NCI-H2196 (cell line): Measurements from ENCODE around the gene PKP4.

Experiments used
- DNase-seq: peaks from one replicate; lab custom pipeline; 2025; ENCODE audit not compliant: unreplicated experiment; lab: John Stamatoyannopoulos, UW

PKP4 gene

GRCh38 chr2:158533009-158533408 is 76.3 kb downstream of the PKP4 start:
- DNase-seq, result no peak

- DNase-seq, result peak; percentile 88
Measured at GRCh38 chr2:158539176-158540005, 82.6 kb downstream of the PKP4 start.

- no peak for DNase-seq
Measured at GRCh38 chr2:158542577-158542976, 85.8 kb downstream of the PKP4 start.

- no peak for DNase-seq
Measured at GRCh38 chr2:158543957-158544356, 87.2 kb downstream of the PKP4 start.

- no peak for DNase-seq
Measured at GRCh38 chr2:158544998-158545397, 88.2 kb downstream of the PKP4 start.

DNA sequence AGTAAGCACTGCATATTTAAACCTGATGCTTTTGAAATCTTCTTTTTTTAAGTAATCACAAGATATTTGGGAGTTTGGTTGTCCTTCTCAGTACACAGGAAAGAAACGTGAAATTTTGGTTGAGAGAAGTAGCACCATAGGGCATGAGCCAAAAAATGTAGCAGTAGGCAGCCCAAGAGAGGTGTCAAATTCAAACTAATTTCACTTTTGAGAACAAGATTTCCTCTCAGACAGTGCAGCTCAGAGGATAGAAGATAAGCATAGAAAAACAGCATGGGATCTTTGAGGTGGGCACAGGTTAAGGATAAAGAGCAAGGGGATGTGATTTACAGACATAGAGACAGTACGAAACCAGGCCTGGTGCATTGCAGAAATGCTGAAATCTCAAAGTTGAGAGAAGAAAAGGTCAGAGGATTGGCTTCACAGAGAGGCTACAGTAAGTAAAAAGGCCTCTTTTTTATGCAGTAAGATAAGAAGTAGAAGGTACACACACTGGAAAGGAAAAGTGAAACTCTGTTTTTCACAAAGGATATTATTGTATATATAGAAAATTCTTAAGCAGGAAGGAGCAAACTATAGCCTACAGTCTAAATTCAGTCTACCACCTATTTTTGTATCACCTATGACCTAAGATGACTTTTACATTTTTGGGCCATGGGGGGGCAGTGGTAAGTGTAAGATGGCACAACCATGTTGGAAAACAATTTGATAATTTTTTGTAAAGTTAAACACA is 89.8 kb downstream of the PKP4 start:
- DNase-seq, result no peak

DNA sequence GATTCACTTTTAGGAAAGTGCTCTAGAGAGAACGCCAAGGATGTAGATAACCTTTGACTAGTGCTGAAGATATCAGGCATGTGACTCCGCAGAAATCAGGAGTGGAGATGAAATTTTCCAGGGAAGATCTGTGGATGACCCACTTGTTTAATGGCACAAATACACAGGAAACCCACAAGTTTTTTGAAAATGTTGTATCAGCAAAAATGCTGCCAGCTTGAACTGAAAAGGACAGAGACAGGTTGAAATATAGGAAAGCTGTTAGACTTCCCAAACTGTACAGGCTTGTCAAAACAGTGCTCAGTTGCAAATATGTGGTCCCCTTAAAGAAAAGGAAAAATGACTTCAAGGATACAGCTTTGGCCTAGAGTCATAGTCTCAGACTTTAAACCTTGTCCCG is 96.5 kb downstream of the PKP4 start:
- no peak for DNase-seq

- no peak for DNase-seq
Measured at GRCh38 chr2:158554996-158555395, 98.2 kb downstream of the PKP4 start.

DNA sequence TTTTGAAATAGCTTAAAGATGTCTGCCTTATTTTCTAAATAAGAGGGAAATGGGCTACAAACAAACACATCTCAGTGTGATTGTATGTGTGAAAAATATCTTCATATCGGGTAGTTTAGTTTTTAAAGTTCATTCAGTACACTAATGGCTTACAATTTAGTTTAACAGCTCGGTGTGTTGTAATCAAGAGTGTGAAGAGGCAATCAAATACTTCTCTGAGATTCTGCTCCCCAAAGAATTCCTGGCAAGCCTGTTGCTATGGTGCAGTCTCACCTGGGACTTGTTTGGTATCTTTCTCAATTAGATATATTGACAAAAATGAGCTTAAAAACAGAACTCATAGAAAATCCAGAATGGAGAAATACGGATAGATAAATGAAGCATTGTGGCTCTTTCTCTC is 99.4 kb downstream of the PKP4 start:
- no peak for DNase-seq

- no peak for DNase-seq
Measured at GRCh38 chr2:158557752-158558151, 101.0 kb downstream of the PKP4 start.

DNA sequence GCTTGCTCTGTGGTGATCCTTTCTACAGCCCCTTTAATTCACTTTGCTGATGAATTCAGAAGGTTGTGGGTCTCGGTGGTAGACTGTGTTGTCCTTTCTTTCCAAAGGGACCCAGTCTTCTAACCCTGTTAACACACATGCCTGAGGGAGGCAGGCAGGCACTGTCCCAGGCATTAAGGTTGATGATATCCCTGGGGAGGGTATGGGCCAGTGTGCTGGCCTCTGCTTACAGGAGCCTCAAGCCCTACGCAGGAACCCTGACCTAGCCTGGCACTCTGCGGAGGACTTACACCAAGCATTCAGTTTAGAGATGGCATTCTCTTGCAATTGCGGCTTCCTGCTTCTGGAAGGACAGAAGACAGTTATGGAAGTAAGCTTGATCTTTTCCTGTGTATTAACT is 102.5 kb downstream of the PKP4 start:
- no peak for DNase-seq

GRCh38 chr2:158560259-158560658 is 103.5 kb downstream of the PKP4 start:
- no peak for DNase-seq

GRCh38 chr2:158561054-158561453 is 104.3 kb downstream of the PKP4 start:
- no peak for DNase-seq

DNA sequence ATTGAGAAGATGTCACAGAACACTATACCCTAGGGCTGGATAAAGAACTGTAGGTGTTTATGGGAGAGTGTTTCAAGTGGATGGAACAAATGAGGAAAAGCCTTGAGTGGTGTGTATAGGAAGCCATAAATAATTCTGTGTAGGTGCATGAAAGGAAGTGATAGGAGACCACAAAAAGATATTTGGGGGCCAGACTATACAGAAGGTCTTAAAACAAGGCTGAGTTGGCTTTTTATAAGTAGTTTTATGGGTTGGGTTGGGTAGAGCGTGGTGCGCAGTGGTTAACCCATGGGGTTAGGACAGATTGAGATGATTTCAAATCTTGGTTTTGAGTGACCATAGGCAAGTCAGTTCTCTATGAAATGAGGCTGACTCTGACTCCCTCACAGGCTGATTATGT is 110.5 kb downstream of the PKP4 start:
- DNase-seq, result no peak

- no peak for DNase-seq
Measured at GRCh38 chr2:158569284-158569683, 112.5 kb downstream of the PKP4 start.

- DNase-seq, result no peak
Measured at GRCh38 chr2:158570869-158571268, 114.1 kb downstream of the PKP4 start.

DNA sequence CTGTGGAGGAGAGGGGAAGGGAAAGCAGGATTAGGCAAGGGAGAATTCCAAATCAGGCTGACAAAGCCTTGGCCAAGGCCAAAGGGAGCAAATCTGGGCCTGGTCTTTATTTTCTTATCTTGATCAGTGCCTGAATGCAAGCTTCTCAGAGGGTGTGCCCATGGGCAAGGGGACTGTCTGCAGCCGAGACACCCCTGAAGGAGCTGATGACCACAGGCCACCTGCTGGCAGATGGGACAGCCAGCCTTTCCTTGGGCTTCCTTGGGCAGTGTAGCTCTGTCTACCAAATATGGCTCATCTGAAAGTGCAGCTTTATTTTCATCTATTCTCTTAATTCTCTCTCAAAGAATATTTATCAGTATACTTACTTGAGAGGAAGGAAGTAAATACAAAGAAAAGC is 117.0 kb downstream of the PKP4 start:
- DNase-seq, result no peak

GRCh38 chr2:158575051-158575635 is 118.4 kb downstream of the PKP4 start:
- DNase-seq, result no peak

DNA sequence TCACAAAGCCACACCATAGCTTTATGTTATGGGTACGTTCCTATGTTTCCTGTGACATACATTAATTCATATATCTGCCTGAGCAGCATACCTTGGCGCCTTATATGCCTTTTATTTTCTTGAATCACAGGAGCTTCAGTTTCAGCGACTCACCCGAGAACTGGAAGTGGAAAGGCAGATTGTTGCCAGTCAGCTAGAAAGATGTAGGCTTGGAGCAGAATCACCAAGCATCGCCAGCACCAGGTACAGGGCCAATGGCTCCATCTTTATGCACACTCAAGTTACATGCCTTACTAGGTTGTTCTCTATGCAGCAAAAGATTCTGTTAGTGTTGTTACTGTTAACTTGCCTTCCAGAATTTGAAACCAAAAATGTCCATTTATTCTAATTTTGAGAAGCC is 120.4 kb downstream of the PKP4 start:
- DNase-seq, result no peak

GRCh38 chr2:158578703-158579330 is 122.1 kb downstream of the PKP4 start:
- no peak for DNase-seq

- no peak for DNase-seq
Measured at GRCh38 chr2:158579928-158580327, 123.2 kb downstream of the PKP4 start.

DNA sequence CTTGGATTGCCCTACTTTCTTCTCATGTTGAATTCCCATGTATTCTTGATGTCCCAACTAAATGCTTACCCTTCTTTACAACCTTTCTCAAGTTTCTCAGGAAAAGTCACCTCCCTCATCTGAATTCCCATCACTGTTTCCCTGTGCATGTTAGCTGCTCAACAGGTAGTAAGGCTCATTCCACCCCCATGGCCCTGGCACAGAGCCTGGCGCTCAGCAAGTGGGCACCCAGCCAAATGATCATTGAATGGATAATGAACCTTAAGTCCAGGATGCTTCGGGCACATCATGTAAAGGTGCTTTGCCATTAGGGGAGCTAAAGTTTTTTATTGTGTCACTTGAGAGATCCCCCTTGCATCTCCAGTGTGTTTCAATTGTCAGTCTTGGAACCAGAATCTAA is 124.0 kb downstream of the PKP4 start:
- DNase-seq, result peak; percentile 11
